Measurements from ENCODE around the gene CSNK2B.

Gene CSNK2B

GRCh38 chr6:31662124-31662723 lies 3.7 kb upstream of the CSNK2B start:
- DNase-seq, result no peak

- no peak for DNase-seq
Observed at GRCh38 chr6:31663126-31663960, 2.5 kb upstream of the CSNK2B start.

GRCh38 chr6:31663961-31664789 lies 1.7 kb upstream of the CSNK2B start:
- no peak for DNase-seq

GRCh38 chr6:31664790-31665500 lies 935 bp upstream of the CSNK2B start, which contains the start of gene GPANK1:
Gene GPANK1 (minus strand): TSS chr6:31664997. CDS start chr6:31664478, 519 bp downstream.
- DNase-seq, result peak; percentile 93

- no peak for DNase-seq
Observed at GRCh38 chr6:31666337-31666965, 571 bp downstream of the CSNK2B start.

GRCh38 chr6:31669676-31670075 lies 3.8 kb downstream of the CSNK2B start, which contains the start of gene LY6G5B:
Gene LY6G5B (plus strand): TSS chr6:31669976. CDS start chr6:31670951, 975 bp downstream.
- DNase-seq, result no peak

- no peak for DNase-seq
Observed at GRCh38 chr6:31676322-31676903, 10.5 kb downstream of the CSNK2B start.

GRCh38 chr6:31676904-31677303 lies 11.0 kb downstream of the CSNK2B start:
- no peak for DNase-seq

- DNase-seq, result no peak
Observed at GRCh38 chr6:31677955-31678354, 12.1 kb downstream of the CSNK2B start.

- DNase-seq, result peak; percentile 78
Observed at GRCh38 chr6:31680226-31681134, 14.6 kb downstream of the CSNK2B start, which contains the start of gene LY6G5C. Gene LY6G5C (minus strand): TSS chr6:31681067. CDS start chr6:31680373, 694 bp downstream.

- peak; percentile 30 for DNase-seq
Observed at GRCh38 chr6:31681135-31681671, 15.3 kb downstream of the CSNK2B start.

GRCh38 chr6:31683591-31683990 lies 17.7 kb downstream of the CSNK2B start:
- DNase-seq, result no peak

- DNase-seq, result no peak
Observed at GRCh38 chr6:31686483-31686882, 20.6 kb downstream of the CSNK2B start.

GRCh38 chr6:31687321-31687720 lies 21.4 kb downstream of the CSNK2B start:
- no peak for DNase-seq

GRCh38 chr6:31687860-31688693 lies 22.2 kb downstream of the CSNK2B start:
- no peak for DNase-seq

GRCh38 chr6:31689249-31690110 lies 23.6 kb downstream of the CSNK2B start:
- DNase-seq, result no peak

- DNase-seq, result no peak
Observed at GRCh38 chr6:31690231-31691077, 24.6 kb downstream of the CSNK2B start.

Measured in CD4-positive, alpha-beta T cell treated with Interleukin-15 for 1 hour (primary cell).